HEK293 (cell line): ENCODE results near the gene TAGLN.

Experiments
- CTCF ChIA-PET: fragments of 350-600 bp; formaldehyde crosslinking; extraction: SDS; loops from one replicate; lab custom pipeline; 2021; ENCODE audit warnings: antibody characterized with exemption; lab: Yijun Ruan, JAX
- POLR2A ChIA-PET: fragments of 300-600 bp; formaldehyde crosslinking; extraction: SDS; loops from one replicate; lab custom pipeline; 2020; ENCODE audit warnings: antibody characterized with exemption, inconsistent platforms; lab: Yijun Ruan, JAX
- H3K27ac ChIP-seq: fragments of 200-500 bp; sonication (Bioruptor generic); 2 replicates; pipeline ENCODE4 v1.5.1; 2014; ENCODE audit warnings: low read depth, low read length, control low read depth, inconsistent platforms; ENCODE audit errors: extremely low read depth
- H3K36me3 ChIP-seq, 2 experiments: fragments of 200-500 bp in 1 of 2; sonication (Bioruptor generic) in 1 of 2; 1 replicate in 1 of 2; 2 replicates in 1 of 2; pipeline ENCODE4 v1.5.1; 2014 to 2017; ENCODE audit warnings: inconsistent platforms in 2 of 2, low read length in 2 of 2; ENCODE audit not compliant: control insufficient read depth in 2 of 2, insufficient read depth in 1 of 2
- H3K4me1 ChIP-seq: fragments of 200-500 bp; sonication (Bioruptor generic); 2 replicates; pipeline ENCODE4 v1.5.1; 2014; ENCODE audit warnings: mild to moderate bottlenecking, low read length, inconsistent platforms; ENCODE audit not compliant: control insufficient read depth, insufficient read depth
- H3K4me3 ChIP-seq: 2 replicates; pipeline ENCODE4 v1.5.1; 2011; ENCODE audit warnings: low read depth, mild to moderate bottlenecking, control low read depth, low read length, moderate library complexity
- H3K9me3 ChIP-seq: fragments of 200-500 bp; sonication (Bioruptor generic); 2 replicates; pipeline ENCODE4 v1.5.1; 2014; ENCODE audit warnings: low read depth, low read length, inconsistent platforms; ENCODE audit not compliant: control insufficient read depth, insufficient read depth
- KLF10 ChIP-seq: fragments of 450-650 bp; IDR thresholded peaks from 2 replicates; pipeline ENCODE4 v1.5.1; 2018; ENCODE audit warnings: missing biosample characterization, mild to moderate bottlenecking, missing genetic modification characterization
- KLF7 ChIP-seq: fragments of 450-650 bp; formaldehyde crosslinking; IDR thresholded peaks from 2 replicates; pipeline ENCODE4 v1.5.1; 2016; ENCODE audit warnings: missing biosample characterization, missing genetic modification characterization, borderline replicate concordance
- TRIM28 ChIP-seq: IDR thresholded peaks from 2 replicates; pipeline ENCODE4 v1.6.1; 2011; ENCODE audit warnings: low read length, control low read depth, borderline replicate concordance
- WT1 ChIP-seq: fragments of 450-650 bp; formaldehyde crosslinking; IDR thresholded peaks from 2 replicates; pipeline ENCODE4 v1.5.1; 2016; ENCODE audit warnings: missing biosample characterization, missing genetic modification characterization
- ZFP69B ChIP-seq: fragments of 450-650 bp; formaldehyde crosslinking; IDR thresholded peaks from 2 replicates; pipeline ENCODE4 v1.5.1; 2016; ENCODE audit warnings: missing biosample characterization, missing genetic modification characterization
- ZNF133 ChIP-seq: fragments of 450-650 bp; formaldehyde crosslinking; IDR thresholded peaks from 2 replicates; pipeline ENCODE4 v1.5.1; 2016; ENCODE audit warnings: missing biosample characterization, missing genetic modification characterization
- ZNF138 ChIP-seq: fragments of 450-650 bp; formaldehyde crosslinking; IDR thresholded peaks from 2 replicates; pipeline ENCODE4 v1.5.1; 2016; ENCODE audit warnings: missing biosample characterization, missing genetic modification characterization, borderline replicate concordance
- ZNF157 ChIP-seq: fragments of 450-650 bp; formaldehyde crosslinking; IDR thresholded peaks from 2 replicates; pipeline ENCODE4 v1.5.1; 2016; ENCODE audit warnings: missing biosample characterization, missing genetic modification characterization
- ZNF391 ChIP-seq: fragments of 450-650 bp; formaldehyde crosslinking; IDR thresholded peaks from 2 replicates; pipeline ENCODE4 v1.5.1; 2016; ENCODE audit warnings: low read depth, missing biosample characterization, missing genetic modification characterization, borderline replicate concordance
- ZNF423 ChIP-seq: fragments of 450-650 bp; formaldehyde crosslinking; IDR thresholded peaks from 2 replicates; pipeline ENCODE4 v1.5.1; 2016; ENCODE audit warnings: missing biosample characterization, missing genetic modification characterization
- ZNF501 ChIP-seq: fragments of 450-650 bp; formaldehyde crosslinking; IDR thresholded peaks from 2 replicates; pipeline ENCODE4 v1.5.1; 2016; ENCODE audit warnings: missing biosample characterization, missing genetic modification characterization
- ZNF529 ChIP-seq: fragments of 450-650 bp; formaldehyde crosslinking; IDR thresholded peaks from 2 replicates; pipeline ENCODE4 v1.5.1; 2017; ENCODE audit warnings: missing genetic modification characterization, missing biosample characterization; ENCODE audit not compliant: insufficient replicate concordance
- ZNF555 ChIP-seq: fragments of 450-650 bp; formaldehyde crosslinking; conservative IDR thresholded peaks from 2 replicates; pipeline ENCODE4 v1.5.1; 2017; ENCODE audit warnings: missing biosample characterization, mild to moderate bottlenecking, missing genetic modification characterization, inconsistent platforms
- ZNF561 ChIP-seq: fragments of 450-650 bp; IDR thresholded peaks from 2 replicates; pipeline ENCODE4 v1.5.1; 2018; ENCODE audit warnings: missing biosample characterization, missing genetic modification characterization, borderline replicate concordance
- ZNF629 ChIP-seq: fragments of 450-650 bp; formaldehyde crosslinking; IDR thresholded peaks from 2 replicates; pipeline ENCODE4 v1.5.1; 2017; ENCODE audit warnings: missing biosample characterization, missing genetic modification characterization
- ZNF670 ChIP-seq: fragments of 450-650 bp; formaldehyde crosslinking; IDR thresholded peaks from 2 replicates; pipeline ENCODE4 v1.5.1; 2016; ENCODE audit warnings: missing biosample characterization, missing genetic modification characterization, low read depth
- ZNF701 ChIP-seq: fragments of 450-650 bp; formaldehyde crosslinking; IDR thresholded peaks from 2 replicates; pipeline ENCODE4 v1.5.1; 2016; ENCODE audit warnings: missing biosample characterization, missing genetic modification characterization
- TF ChIP-seq, protein P1 (sequence below): fragments of 450-650 bp; formaldehyde crosslinking; IDR thresholded peaks from 2 replicates; pipeline ENCODE4; 2016; ENCODE audit warnings: missing biosample characterization, missing genetic modification characterization
- TF ChIP-seq, protein P2 (sequence below): fragments of 450-650 bp; formaldehyde crosslinking; IDR thresholded peaks from 2 replicates; pipeline ENCODE4 v1.5.1; 2016; ENCODE audit warnings: missing biosample characterization, missing genetic modification characterization, borderline replicate concordance
- TF ChIP-seq, protein P3 (sequence below): IDR thresholded peaks from 2 replicates; pipeline ENCODE4 v1.6.1; 2011; ENCODE audit warnings: mild to moderate bottlenecking, low read depth, low read length, borderline replicate concordance
- TF ChIP-seq, protein P4 (sequence below): fragments of 450-650 bp; formaldehyde crosslinking; IDR thresholded peaks from 2 replicates; pipeline ENCODE4 v1.5.1; 2016; ENCODE audit warnings: missing biosample characterization, missing genetic modification characterization
- TF ChIP-seq, protein P5 (sequence below): fragments of 450-650 bp; formaldehyde crosslinking; conservative IDR thresholded peaks from 2 replicates; pipeline ENCODE4 v1.5.1; 2016; ENCODE audit warnings: low read depth, missing biosample characterization, missing genetic modification characterization

Gene TAGLN

DNA sequence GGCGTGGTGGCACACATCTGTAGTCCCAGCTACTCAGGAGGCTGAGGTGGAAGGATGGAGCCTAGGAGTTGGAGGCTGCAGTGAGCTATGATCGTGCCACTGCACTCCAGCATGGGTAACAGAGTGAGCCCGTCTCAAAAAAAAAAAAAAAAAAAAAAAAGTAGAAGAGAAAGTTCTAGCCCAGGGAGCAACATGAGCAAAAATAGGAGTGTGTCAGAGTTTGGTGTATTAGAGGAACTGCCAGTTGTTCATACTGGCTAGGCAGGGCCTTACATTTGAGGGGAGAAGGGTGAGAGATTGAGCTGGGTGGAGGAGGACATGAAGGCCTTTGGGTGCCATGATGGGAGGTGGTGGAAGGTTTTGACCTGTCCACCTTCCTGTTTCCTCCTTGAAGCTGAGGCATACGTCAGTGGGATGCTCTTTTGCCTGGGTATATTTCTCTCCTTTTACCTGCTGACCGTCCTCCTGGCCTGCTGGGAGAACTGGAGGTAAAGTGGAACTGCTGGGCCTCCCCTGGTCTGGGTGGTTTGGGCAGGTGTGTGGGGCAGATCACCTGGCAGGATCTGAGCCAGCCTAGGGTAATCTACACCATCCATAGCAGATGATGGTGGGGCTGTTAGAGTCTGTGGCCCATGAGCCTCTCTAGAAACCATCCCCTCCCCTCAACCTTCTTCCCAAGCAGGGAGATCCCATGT lies 13.3 kb upstream of the TAGLN start:
- POLR2A ChIA-PET, result interaction anchor here (0.6 kb wide), 1 partner anchor 428 kb away, joined by 7 read pairs; no protein-coding TSS in a partner anchor
- Histone ChIP-seq H3K36me3 (peaks cover 0 to 78% of the 10 kb centered on the region in 2 experiments; a peak in 1 of 3 replicates), H3K9me3 (no peaks in the 10 kb centered on the region), H3K27ac (no peak overlapping the region)
- TF ChIP-seq ZNF529 (tag by site-specific recombination) (no peak), ZNF561 (tag by site-specific recombination) (no peak), ZNF501 (no peak), TRIM28 (no peak), ZNF701 (tag by site-specific recombination) (no peak), ZNF555 (tag by site-specific recombination) (no peak), ZNF157 (no peak)
- TF ChIP-seq, protein P1, sequence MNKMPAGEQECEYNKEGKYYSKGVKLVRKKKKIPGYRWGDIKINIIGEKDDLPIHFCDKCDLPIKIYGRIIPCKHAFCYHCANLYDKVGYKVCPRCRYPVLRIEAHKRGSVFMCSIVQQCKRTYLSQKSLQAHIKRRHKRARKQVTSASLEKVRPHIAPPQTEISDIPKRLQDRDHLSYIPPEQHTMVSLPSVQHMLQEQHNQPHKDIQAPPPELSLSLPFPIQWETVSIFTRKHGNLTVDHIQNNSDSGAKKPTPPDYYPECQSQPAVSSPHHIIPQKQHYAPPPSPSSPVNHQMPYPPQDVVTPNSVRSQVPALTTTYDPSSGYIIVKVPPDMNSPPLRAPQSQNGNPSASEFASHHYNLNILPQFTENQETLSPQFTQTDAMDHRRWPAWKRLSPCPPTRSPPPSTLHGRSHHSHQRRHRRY (tag by site-specific recombination), result no peak
- TF ChIP-seq, protein P2, sequence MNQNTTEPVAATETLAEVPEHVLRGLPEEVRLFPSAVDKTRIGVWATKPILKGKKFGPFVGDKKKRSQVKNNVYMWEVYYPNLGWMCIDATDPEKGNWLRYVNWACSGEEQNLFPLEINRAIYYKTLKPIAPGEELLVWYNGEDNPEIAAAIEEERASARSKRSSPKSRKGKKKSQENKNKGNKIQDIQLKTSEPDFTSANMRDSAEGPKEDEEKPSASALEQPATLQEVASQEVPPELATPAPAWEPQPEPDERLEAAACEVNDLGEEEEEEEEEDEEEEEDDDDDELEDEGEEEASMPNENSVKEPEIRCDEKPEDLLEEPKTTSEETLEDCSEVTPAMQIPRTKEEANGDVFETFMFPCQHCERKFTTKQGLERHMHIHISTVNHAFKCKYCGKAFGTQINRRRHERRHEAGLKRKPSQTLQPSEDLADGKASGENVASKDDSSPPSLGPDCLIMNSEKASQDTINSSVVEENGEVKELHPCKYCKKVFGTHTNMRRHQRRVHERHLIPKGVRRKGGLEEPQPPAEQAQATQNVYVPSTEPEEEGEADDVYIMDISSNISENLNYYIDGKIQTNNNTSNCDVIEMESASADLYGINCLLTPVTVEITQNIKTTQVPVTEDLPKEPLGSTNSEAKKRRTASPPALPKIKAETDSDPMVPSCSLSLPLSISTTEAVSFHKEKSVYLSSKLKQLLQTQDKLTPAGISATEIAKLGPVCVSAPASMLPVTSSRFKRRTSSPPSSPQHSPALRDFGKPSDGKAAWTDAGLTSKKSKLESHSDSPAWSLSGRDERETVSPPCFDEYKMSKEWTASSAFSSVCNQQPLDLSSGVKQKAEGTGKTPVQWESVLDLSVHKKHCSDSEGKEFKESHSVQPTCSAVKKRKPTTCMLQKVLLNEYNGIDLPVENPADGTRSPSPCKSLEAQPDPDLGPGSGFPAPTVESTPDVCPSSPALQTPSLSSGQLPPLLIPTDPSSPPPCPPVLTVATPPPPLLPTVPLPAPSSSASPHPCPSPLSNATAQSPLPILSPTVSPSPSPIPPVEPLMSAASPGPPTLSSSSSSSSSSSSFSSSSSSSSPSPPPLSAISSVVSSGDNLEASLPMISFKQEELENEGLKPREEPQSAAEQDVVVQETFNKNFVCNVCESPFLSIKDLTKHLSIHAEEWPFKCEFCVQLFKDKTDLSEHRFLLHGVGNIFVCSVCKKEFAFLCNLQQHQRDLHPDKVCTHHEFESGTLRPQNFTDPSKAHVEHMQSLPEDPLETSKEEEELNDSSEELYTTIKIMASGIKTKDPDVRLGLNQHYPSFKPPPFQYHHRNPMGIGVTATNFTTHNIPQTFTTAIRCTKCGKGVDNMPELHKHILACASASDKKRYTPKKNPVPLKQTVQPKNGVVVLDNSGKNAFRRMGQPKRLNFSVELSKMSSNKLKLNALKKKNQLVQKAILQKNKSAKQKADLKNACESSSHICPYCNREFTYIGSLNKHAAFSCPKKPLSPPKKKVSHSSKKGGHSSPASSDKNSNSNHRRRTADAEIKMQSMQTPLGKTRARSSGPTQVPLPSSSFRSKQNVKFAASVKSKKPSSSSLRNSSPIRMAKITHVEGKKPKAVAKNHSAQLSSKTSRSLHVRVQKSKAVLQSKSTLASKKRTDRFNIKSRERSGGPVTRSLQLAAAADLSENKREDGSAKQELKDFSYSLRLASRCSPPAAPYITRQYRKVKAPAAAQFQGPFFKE (tag by site-specific recombination), result no peak
- TF ChIP-seq, protein P3, sequence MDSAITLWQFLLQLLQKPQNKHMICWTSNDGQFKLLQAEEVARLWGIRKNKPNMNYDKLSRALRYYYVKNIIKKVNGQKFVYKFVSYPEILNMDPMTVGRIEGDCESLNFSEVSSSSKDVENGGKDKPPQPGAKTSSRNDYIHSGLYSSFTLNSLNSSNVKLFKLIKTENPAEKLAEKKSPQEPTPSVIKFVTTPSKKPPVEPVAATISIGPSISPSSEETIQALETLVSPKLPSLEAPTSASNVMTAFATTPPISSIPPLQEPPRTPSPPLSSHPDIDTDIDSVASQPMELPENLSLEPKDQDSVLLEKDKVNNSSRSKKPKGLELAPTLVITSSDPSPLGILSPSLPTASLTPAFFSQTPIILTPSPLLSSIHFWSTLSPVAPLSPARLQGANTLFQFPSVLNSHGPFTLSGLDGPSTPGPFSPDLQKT, result no peak
- TF ChIP-seq, protein P4, sequence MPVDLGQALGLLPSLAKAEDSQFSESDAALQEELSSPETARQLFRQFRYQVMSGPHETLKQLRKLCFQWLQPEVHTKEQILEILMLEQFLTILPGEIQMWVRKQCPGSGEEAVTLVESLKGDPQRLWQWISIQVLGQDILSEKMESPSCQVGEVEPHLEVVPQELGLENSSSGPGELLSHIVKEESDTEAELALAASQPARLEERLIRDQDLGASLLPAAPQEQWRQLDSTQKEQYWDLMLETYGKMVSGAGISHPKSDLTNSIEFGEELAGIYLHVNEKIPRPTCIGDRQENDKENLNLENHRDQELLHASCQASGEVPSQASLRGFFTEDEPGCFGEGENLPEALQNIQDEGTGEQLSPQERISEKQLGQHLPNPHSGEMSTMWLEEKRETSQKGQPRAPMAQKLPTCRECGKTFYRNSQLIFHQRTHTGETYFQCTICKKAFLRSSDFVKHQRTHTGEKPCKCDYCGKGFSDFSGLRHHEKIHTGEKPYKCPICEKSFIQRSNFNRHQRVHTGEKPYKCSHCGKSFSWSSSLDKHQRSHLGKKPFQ (tag by site-specific recombination), result no peak
- TF ChIP-seq, all 188 proteins: peak for 0
- no peaks in the 10 kb centered on the region for H3K4me1 ChIP-seq
- CTCF ChIA-PET, result interaction anchor here (0.7 kb wide), 1 partner anchor 40 kb away, joined by 3 read pairs; no protein-coding TSS in a partner anchor
- no peak overlapping the region for H3K4me3 ChIP-seq

DNA sequence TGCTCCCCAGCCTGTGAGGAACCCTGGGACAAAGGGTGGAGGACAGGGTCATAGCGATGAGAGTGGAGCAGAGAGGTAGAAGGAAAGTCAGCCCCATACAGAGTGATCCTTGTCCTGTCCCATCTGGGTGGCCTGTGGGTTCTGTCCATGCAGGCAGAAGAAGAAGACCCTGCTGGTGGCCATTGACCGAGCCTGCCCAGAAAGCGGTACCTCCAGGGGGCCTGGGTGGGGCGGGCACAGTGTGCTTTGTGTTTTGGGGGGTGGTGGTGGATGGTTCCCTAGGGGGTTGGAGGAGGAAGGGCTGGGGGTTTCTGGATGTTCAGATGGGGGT lies 12.8 kb upstream of the TAGLN start:
- Histone ChIP-seq H3K4me1 (no peaks in the 10 kb centered on the region), H3K27ac (no peak overlapping the region), H3K9me3 (no peaks in the 10 kb centered on the region), H3K36me3 (peaks cover 0 to 79% of the 10 kb centered on the region in 2 experiments; a peak in 1 of 3 replicates), H3K4me3 (no peak overlapping the region)
- ChIA-PET POLR2A (interaction anchor here (0.6 to 1.0 kb wide), 2 partner anchors 8 to 428 kb away, joined by 3 to 7 read pairs; partner anchors contain the start of gene SIDT2), CTCF (no interaction called here)
- no peak for TF ChIP-seq ZNF391 (tag by site-specific recombination)
- no peak for TF ChIP-seq KLF10
- TF ChIP-seq ZNF629 (tag by site-specific recombination), result no peak
- TF ChIP-seq ZNF133 (tag by site-specific recombination), result no peak
- TF ChIP-seq ZNF670, result no peak
- no peak for TF ChIP-seq WT1 (tag by site-specific recombination)
- TF ChIP-seq, protein P5, sequence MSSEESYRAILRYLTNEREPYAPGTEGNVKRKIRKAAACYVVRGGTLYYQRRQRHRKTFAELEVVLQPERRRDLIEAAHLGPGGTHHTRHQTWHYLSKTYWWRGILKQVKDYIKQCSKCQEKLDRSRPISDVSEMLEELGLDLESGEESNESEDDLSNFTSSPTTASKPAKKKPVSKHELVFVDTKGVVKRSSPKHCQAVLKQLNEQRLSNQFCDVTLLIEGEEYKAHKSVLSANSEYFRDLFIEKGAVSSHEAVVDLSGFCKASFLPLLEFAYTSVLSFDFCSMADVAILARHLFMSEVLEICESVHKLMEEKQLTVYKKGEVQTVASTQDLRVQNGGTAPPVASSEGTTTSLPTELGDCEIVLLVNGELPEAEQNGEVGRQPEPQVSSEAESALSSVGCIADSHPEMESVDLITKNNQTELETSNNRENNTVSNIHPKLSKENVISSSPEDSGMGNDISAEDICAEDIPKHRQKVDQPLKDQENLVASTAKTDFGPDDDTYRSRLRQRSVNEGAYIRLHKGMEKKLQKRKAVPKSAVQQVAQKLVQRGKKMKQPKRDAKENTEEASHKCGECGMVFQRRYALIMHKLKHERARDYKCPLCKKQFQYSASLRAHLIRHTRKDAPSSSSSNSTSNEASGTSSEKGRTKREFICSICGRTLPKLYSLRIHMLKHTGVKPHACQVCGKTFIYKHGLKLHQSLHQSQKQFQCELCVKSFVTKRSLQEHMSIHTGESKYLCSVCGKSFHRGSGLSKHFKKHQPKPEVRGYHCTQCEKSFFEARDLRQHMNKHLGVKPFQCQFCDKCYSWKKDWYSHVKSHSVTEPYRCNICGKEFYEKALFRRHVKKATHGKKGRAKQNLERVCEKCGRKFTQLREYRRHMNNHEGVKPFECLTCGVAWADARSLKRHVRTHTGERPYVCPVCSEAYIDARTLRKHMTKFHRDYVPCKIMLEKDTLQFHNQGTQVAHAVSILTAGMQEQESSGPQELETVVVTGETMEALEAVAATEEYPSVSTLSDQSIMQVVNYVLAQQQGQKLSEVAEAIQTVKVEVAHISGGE (tag by site-specific recombination), result no peak
- TF ChIP-seq KLF7, result no peak
- no peak for TF ChIP-seq ZFP69B (tag by site-specific recombination)
- no peak for TF ChIP-seq ZNF423 (tag by site-specific recombination)
- TF ChIP-seq ZNF138 (tag by site-specific recombination), result no peak
